ENCODE measurements around the gene GSAP.

- TF ChIP-seq CTCF (IDR thresholded peaks at IDR 0.05; ENCODE audit: extremely low read depth in 1 of 2, insufficient read depth in 1 of 2, low read depth in 1 of 2, low read length in 2 of 2) (no peak), MAX (IDR thresholded peaks at IDR 0.05; ENCODE audit: insufficient read depth, insufficient read length) (no peak), POLR2A (IDR thresholded peaks at IDR 0.05; ENCODE audit: low read depth, low read length) (no peak), EZH2 (IDR thresholded peaks at IDR 0.05; ENCODE audit: borderline replicate concordance, low read depth, low read length, severe bottlenecking) (no peak), POLR2AphosphoS5 (IDR thresholded peaks at IDR 0.05; ENCODE audit: insufficient read depth, low read depth, low read length) (peak; percentile 18), JUN (IDR thresholded peaks at IDR 0.05; ENCODE audit: borderline replicate concordance, insufficient read depth, insufficient read length, low read depth) (peak; percentile 4)
These were observed 127.4 kb downstream of the GSAP start for GRCh38 chr7:77288676-77289320.

Data from endothelial cell of umbilical vein (primary cell).